GM12873 (cell line): ENCODE results near the gene ARHGAP4.

Experiments used
- TF ChIP-seq, protein P1 (sequence below): IDR thresholded peaks from 2 replicates; pipeline ENCODE4 v1.5.1; 2012; ENCODE audit warnings: low read depth, mild to moderate bottlenecking, moderate library complexity, low read length, control low read depth; ENCODE audit not compliant: insufficient read depth; ENCODE audit errors: missing control alignments

Gene ARHGAP4

DNA sequence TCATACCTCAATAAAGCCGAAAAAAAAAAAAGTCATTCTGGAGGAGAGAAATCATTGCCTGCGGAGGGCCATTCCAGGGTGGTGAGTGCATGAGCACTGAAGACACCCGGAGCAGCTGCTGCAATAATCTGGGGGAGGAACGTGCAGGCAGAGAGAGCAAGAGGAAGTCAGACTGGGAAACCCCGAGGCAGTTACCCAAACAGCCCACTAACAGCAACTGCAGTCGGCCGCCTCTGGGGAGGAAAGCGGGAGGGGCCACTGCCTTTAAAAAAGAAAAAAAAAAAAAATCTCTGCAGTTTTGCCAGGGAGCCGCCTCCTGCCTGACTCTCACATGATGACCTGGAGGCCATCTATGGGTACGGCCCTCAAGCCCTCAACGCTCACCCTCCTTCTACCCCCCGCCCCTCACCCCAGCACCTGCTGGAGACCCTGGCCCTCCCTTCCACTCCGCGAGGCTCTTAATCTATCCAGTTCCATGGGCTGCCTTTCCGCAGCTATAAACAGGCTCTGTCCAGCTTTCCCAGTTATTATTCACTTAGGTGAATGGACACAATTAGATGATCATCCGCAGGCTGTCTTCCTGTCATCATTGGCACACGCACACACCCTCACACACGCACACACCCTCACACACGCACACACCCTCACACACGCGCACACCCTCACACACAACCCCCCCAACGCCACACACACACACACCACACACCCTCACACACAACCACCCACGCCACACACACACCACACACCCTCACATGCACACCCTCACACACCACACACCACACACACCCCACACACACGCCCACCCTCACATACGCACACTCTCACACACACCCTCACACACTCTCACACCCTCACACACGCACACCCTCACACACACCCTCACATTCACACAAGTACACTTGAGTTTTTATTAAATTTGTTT, 25.0 kb downstream of the ARHGAP4 start:
- TF ChIP-seq, protein P1, sequence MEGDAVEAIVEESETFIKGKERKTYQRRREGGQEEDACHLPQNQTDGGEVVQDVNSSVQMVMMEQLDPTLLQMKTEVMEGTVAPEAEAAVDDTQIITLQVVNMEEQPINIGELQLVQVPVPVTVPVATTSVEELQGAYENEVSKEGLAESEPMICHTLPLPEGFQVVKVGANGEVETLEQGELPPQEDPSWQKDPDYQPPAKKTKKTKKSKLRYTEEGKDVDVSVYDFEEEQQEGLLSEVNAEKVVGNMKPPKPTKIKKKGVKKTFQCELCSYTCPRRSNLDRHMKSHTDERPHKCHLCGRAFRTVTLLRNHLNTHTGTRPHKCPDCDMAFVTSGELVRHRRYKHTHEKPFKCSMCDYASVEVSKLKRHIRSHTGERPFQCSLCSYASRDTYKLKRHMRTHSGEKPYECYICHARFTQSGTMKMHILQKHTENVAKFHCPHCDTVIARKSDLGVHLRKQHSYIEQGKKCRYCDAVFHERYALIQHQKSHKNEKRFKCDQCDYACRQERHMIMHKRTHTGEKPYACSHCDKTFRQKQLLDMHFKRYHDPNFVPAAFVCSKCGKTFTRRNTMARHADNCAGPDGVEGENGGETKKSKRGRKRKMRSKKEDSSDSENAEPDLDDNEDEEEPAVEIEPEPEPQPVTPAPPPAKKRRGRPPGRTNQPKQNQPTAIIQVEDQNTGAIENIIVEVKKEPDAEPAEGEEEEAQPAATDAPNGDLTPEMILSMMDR: peak; percentile 11

- TF ChIP-seq, protein P1: no peak
These were observed 28.2 kb downstream of the ARHGAP4 start for GRCh38 chrX:153897899-153898298.

- TF ChIP-seq, protein P1: no peak
These were observed 36.9 kb downstream of the ARHGAP4 start for GRCh38 chrX:153889123-153889522.

DNA sequence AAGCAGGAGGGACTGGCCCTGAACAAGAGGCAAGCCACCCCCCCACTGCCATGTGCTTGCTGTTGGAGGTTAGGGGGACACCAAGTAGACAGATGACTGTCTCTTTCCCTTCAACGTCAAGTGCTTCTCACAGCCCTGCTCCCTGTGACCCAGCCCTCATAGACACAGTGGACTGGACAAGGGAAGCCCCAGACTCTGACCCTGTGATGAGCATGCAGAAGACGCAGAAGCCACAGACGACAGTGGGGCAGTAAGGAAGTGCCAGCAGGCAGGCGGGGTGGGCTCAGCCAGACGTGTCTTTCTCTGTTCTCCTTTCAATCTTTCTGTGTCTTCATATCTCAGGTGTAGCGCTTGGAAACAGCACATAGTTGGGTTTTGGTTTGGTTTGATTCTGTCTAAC, 37.7 kb downstream of the ARHGAP4 start:
- TF ChIP-seq, protein P1: no peak

DNA sequence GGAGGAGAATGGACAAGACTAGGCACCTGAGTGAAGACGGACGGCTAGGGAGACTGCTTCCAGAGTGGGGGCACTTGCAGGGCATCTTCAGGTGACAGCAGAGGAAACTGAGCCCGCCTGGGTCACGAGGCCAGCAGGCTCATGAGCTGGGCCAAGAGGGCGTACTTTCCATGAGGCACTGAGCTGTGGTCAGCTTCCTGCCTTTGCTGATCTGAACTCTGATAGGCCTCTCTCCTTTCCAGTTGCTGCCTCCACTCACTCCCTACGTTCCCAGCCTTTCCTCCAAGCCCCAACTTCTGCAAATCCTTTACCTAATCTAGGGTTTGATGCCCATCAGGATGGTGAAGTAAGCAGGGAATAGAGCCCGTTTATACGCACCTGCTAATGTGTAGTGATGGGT, 38.7 kb downstream of the ARHGAP4 start:
- TF ChIP-seq, protein P1: no peak

- TF ChIP-seq, protein P1: no peak
These were observed 39.1 kb downstream of the ARHGAP4 start for GRCh38 chrX:153886915-153887314.

GRCh38 chrX:153885968-153886903, 39.8 kb downstream of the ARHGAP4 start, which contains the start of gene L1CAM:
TSS of gene L1CAM (minus strand) at chrX:153886173. CDS start at chrX:153875836, 10,337 bp downstream.
- TF ChIP-seq, protein P1: no peak
